A673 (cell line): Measurements from ENCODE around the gene CGREF1.

ENCODE experiments used
- CTCF ChIP-seq: fragments of 300-800, 200-600 bp; sonication (generic); conservative IDR thresholded peaks from 2 replicates; pipeline ENCODE4 v1.5.1; 2017; ENCODE audit warnings: low read depth, mild to moderate bottlenecking, antibody characterized with exemption, low read length, moderate library complexity, mixed read lengths
- EZH2 ChIP-seq: fragments of 200-600 bp; sonication (generic); IDR thresholded peaks from 2 replicates; pipeline ENCODE4 v1.6.1; 2017; ENCODE audit warnings: borderline replicate concordance, low read depth, mild to moderate bottlenecking, mixed read lengths, antibody characterized with exemption, low read length; ENCODE audit not compliant: poor library complexity, severe bottlenecking

DNA sequence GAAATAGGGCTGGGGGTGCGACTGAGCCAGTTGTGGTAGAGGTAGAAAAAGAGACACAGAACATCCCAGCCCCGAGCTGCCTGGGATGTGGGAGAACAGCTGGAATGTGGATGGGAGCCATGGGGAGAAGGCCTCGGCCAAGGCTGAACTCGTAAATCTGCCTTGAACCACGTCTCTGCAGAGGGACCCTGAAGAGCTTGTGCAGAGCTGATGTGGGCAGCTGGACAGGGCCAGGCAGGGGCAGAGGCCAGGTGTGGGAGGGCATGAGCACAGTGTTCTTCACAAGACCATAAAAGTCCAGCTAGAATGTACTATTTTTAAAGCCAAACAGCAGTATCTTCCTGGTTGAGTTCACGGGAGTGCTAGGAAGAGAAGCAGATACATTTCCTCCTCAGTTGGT lies 35.6 kb upstream of the CGREF1 start:
- TF ChIP-seq EZH2 (no peak), CTCF (no peak)
